ENCODE measurements around the gene GIT2. TPM values are rescaled to one million over a fixed set of nuclear protein-coding genes. Genes with fewer than 3 reads are reported as not detected.
A peak's percentile ranks its signal among the peaks of the same experiment; 100 is the strongest.

GIT2 gene
- total and polyA plus RNA-seq, 2 of the 13 experiments (the other 11 are each of a cell fraction or from before 2014, with no cell fraction given) = 18.4 to 19.8 TPM

DNA sequence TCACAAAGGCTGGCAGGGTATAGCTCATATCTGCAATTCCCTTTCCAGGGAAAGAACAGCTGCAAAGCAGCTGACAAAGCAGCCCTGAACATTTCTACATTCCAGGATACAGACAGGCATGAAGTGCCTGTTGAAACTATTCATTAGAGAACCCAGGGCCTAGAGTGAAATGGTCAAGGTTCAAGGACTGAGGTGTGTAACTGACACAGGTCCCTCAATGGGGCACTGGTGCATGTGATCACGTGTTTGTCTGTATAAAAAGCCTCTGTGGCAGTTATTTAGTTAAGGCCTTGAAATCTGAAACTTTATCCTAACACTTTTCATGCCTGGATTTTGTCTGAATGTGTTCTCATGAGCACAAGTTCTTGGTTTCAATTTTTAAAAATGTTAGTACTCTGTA lies 47.1 kb downstream of the GIT2 start (continued):
- TF ChIP-seq, protein P1, sequence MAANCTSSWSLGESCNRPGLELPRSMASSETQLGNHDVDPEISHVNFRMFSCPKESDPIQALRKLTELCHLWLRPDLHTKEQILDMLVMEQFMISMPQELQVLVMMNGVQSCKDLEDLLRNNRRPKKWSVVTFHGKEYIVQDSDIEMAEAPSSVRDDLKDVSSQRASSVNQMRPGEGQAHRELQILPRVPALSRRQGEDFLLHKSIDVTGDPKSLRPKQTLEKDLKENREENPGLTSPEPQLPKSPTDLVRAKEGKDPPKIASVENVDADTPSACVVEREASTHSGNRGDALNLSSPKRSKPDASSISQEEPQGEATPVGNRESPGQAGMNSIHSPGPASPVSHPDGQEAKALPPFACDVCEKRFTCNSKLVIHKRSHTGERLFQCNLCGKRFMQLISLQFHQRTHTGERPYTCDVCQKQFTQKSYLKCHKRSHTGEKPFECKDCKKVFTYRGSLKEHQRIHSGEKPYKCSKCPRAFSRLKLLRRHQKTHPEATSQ (CRISPR knock-in tag; IDR thresholded peaks at IDR 0.05; ENCODE audit: borderline replicate concordance) = 0 out of 2 replicates have a peak, but pooled peaks have one; percentile 20
- TF ChIP-seq YEATS4 (CRISPR knock-in tag; IDR thresholded peaks at IDR 0.05; ENCODE audit: borderline replicate concordance) = peak; percentile 60
- TF ChIP-seq PHF20 (CRISPR knock-in tag; IDR thresholded peaks at IDR 0.05) = no peak
- TF ChIP-seq, protein P2, sequence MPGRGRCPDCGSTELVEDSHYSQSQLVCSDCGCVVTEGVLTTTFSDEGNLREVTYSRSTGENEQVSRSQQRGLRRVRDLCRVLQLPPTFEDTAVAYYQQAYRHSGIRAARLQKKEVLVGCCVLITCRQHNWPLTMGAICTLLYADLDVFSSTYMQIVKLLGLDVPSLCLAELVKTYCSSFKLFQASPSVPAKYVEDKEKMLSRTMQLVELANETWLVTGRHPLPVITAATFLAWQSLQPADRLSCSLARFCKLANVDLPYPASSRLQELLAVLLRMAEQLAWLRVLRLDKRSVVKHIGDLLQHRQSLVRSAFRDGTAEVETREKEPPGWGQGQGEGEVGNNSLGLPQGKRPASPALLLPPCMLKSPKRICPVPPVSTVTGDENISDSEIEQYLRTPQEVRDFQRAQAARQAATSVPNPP (CRISPR knock-in tag; IDR thresholded peaks at IDR 0.05) = no peak
- TF ChIP-seq, protein P3, sequence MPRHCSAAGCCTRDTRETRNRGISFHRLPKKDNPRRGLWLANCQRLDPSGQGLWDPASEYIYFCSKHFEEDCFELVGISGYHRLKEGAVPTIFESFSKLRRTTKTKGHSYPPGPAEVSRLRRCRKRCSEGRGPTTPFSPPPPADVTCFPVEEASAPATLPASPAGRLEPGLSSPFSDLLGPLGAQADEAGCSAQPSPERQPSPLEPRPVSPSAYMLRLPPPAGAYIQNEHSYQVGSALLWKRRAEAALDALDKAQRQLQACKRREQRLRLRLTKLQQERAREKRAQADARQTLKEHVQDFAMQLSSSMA (CRISPR knock-in tag; IDR thresholded peaks at IDR 0.05) = no peak
- TF ChIP-seq, protein P4, sequence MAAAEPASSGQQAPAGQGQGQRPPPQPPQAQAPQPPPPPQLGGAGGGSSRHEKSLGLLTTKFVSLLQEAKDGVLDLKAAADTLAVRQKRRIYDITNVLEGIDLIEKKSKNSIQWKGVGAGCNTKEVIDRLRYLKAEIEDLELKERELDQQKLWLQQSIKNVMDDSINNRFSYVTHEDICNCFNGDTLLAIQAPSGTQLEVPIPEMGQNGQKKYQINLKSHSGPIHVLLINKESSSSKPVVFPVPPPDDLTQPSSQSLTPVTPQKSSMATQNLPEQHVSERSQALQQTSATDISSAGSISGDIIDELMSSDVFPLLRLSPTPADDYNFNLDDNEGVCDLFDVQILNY (CRISPR knock-in tag; conservative IDR thresholded peaks at IDR 0.05) = no peak
- peak; percentile 63; the same call in 1 of the 2 replicates for TF ChIP-seq ESRRA (CRISPR knock-in tag; IDR thresholded peaks at IDR 0.05; ENCODE audit: low read depth)
- TF ChIP-seq GATAD1 (CRISPR knock-in tag; IDR thresholded peaks at IDR 0.05) = peak; percentile 58; the same call in 1 of the 2 replicates
- TF ChIP-seq, protein P5, sequence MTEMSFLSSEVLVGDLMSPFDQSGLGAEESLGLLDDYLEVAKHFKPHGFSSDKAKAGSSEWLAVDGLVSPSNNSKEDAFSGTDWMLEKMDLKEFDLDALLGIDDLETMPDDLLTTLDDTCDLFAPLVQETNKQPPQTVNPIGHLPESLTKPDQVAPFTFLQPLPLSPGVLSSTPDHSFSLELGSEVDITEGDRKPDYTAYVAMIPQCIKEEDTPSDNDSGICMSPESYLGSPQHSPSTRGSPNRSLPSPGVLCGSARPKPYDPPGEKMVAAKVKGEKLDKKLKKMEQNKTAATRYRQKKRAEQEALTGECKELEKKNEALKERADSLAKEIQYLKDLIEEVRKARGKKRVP (CRISPR knock-in tag; IDR thresholded peaks at IDR 0.05) = peak in 1 of 2 experiments; percentile 60; a peak in 1 of 4 replicates
- TF ChIP-seq FOSL2 (CRISPR knock-in tag; IDR thresholded peaks at IDR 0.05) = peak; percentile 70
- no peak for TF ChIP-seq ZNF749 (CRISPR knock-in tag; IDR thresholded peaks at IDR 0.05; ENCODE audit: borderline replicate concordance)
- peak; percentile 71 for TF ChIP-seq HMG20B (CRISPR knock-in tag; conservative IDR thresholded peaks at IDR 0.05)
- 0 out of 2 replicates have a peak, but pooled peaks have one; percentile 56 for TF ChIP-seq RFXAP (CRISPR knock-in tag; IDR thresholded peaks at IDR 0.05; ENCODE audit: borderline replicate concordance)
- TF ChIP-seq, protein P6, sequence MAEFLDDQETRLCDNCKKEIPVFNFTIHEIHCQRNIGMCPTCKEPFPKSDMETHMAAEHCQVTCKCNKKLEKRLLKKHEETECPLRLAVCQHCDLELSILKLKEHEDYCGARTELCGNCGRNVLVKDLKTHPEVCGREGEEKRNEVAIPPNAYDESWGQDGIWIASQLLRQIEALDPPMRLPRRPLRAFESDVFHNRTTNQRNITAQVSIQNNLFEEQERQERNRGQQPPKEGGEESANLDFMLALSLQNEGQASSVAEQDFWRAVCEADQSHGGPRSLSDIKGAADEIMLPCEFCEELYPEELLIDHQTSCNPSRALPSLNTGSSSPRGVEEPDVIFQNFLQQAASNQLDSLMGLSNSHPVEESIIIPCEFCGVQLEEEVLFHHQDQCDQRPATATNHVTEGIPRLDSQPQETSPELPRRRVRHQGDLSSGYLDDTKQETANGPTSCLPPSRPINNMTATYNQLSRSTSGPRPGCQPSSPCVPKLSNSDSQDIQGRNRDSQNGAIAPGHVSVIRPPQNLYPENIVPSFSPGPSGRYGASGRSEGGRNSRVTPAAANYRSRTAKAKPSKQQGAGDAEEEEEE (CRISPR knock-in tag; IDR thresholded peaks at IDR 0.05; ENCODE audit: borderline replicate concordance) = no peak
- no peak for TF ChIP-seq EEA1 (CRISPR knock-in tag; IDR thresholded peaks at IDR 0.05; ENCODE audit: borderline replicate concordance)
- TF ChIP-seq SIX4 (CRISPR knock-in tag; IDR thresholded peaks at IDR 0.05) = peak; percentile 95
- TF ChIP-seq ZNF331 (CRISPR knock-in tag; IDR thresholded peaks at IDR 0.05) = peak; percentile 90
- TF ChIP-seq, protein P7, sequence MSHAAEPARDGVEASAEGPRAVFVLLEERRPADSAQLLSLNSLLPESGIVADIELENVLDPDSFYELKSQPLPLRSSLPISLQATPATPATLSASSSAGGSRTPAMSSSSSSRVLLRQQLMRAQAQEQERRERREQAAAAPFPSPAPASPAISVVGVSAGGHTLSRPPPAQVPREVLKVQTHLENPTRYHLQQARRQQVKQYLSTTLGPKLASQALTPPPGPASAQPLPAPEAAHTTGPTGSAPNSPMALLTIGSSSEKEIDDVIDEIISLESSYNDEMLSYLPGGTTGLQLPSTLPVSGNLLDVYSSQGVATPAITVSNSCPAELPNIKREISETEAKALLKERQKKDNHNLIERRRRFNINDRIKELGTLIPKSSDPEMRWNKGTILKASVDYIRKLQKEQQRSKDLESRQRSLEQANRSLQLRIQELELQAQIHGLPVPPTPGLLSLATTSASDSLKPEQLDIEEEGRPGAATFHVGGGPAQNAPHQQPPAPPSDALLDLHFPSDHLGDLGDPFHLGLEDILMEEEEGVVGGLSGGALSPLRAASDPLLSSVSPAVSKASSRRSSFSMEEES (CRISPR knock-in tag; IDR thresholded peaks at IDR 0.05) = peak; percentile 93
- TF ChIP-seq, protein P8, sequence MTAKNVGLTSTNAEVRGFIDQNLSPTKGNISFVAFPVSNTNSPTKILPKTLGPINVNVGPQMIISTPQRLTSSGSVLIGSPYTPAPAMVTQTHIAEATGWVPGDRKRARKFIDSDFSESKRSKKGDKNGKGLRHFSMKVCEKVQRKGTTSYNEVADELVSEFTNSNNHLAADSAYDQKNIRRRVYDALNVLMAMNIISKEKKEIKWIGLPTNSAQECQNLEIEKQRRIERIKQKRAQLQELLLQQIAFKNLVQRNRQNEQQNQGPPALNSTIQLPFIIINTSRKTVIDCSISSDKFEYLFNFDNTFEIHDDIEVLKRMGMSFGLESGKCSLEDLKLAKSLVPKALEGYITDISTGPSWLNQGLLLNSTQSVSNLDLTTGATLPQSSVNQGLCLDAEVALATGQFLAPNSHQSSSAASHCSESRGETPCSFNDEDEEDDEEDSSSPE (CRISPR knock-in tag; IDR thresholded peaks at IDR 0.05) = peak; percentile 26; the same call in 1 of the 2 replicates
- TF ChIP-seq HNRNPL (IDR thresholded peaks at IDR 0.05; ENCODE audit: low read depth, low read length) = no peak

All from HepG2 (cell line).